ENCODE measurements around the gene FBRSL1. TPM values are rescaled to one million over a fixed set of nuclear protein-coding genes. Genes with fewer than 3 reads are reported as not detected.

FBRSL1 gene
- total and polyA plus RNA-seq, 9 of the 15 experiments (the other 6 are each of a cell fraction or from before 2014, with no cell fraction given), result 0.24 to 129 (median 7.3) TPM

DNA sequence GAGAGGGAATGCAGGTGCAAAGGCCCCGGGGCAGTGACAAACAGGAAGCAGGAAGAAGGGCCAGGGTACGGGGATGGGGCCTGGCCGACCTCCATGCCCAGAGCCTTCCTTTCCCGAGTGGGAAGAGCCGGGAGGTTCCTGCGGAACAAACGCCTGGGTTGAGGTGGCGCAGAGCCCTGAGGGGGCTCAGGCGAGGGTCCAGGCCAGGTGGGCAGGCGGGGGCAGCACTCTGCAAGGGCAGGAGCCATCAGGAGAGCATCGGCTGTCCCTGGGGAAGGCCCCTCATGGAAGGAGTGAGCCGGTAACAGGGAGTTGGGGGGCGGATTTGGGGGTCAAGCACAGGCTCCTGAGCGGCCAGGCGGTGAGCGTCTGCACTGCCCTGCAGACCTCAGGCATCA, 18.1 kb upstream of the FBRSL1 start (continued):
- TF ChIP-seq, protein P1, sequence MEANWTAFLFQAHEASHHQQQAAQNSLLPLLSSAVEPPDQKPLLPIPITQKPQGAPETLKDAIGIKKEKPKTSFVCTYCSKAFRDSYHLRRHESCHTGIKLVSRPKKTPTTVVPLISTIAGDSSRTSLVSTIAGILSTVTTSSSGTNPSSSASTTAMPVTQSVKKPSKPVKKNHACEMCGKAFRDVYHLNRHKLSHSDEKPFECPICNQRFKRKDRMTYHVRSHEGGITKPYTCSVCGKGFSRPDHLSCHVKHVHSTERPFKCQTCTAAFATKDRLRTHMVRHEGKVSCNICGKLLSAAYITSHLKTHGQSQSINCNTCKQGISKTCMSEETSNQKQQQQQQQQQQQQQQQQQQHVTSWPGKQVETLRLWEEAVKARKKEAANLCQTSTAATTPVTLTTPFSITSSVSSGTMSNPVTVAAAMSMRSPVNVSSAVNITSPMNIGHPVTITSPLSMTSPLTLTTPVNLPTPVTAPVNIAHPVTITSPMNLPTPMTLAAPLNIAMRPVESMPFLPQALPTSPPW (CRISPR knock-in tag; IDR thresholded peaks at IDR 0.05), result no peak
- TF ChIP-seq SRF (CRISPR knock-in tag; IDR thresholded peaks at IDR 0.05), result no peak
- TF ChIP-seq NFE2L1 (tag; IDR thresholded peaks at IDR 0.05; ENCODE audit: borderline replicate concordance, low read depth), result no peak
- TF ChIP-seq ZKSCAN3 (CRISPR knock-in tag; IDR thresholded peaks at IDR 0.05), result no peak

DNA sequence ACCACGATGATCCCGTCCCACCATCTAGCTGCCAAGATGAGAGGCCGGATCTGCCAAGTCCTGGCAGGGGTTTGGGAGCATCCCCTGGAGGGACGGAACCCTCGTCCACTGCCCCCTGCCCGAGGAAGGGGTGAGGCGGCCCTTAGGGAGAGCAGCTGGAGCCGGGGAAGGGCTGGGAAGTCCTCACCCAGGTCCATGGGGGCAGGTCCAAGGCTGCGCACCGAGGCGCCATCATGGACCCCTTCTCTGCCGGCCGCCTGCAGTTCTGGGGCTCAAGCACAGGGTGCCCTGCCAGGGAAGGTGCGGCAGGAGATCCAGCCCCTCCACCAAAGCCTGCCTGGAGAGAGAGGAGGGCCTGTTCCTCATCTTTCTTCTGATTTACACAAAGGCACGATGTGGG, 17.6 kb upstream of the FBRSL1 start:
- no peaks in the 10 kb centered on the region for H3K9me1 ChIP-seq (ENCODE audit: control insufficient read depth, insufficient read depth, low read length)
- H3K79me2 ChIP-seq (ENCODE audit: control insufficient read depth, insufficient read depth, low read length), result no peaks in the 10 kb centered on the region
- CTCF ChIA-PET (ENCODE audit: low intra/inter-chr PET ratio), result no interaction called here
- H3K27ac ChIP-seq (ENCODE audit: extremely low read depth, low read depth, low read length), result no peak overlapping the region
- WGBS (ENCODE audit: insufficient coverage, low coverage, missing lambda C conversion rate), result 60% methylated on average over 14 of the region's 15 CpGs
- POLR2A ChIA-PET, result interaction anchor here (0.6 kb wide), 1 partner anchor 723 kb away, joined by 3 read pairs; no protein-coding TSS in a partner anchor
- in situ Hi-C loops (cut with MboI), result no loop called here
- H3K4me2 ChIP-seq (ENCODE audit: insufficient read depth, low read length), result no peak overlapping the region
- H3K9me3 ChIP-seq (replicated peaks; ENCODE audit: control insufficient read depth, insufficient read depth, low read depth, low read length), result peaks cover 4% of the 10 kb centered on the region; the same call in 1 of the 2 replicates
- FAIRE-seq, result no peak
- no peaks in the 10 kb centered on the region for H3K27me3 ChIP-seq (ENCODE audit: control insufficient read depth in 2 of 2, insufficient read depth in 2 of 2, low read length in 2 of 2)
- H3K36me3 ChIP-seq (ENCODE audit: control insufficient read depth, insufficient read depth, low read length), result no peaks in the 10 kb centered on the region
- H3K4me3 ChIP-seq, result no peak overlapping the region
- no peak for ATAC-seq
- peaks cover 6 to 41% of the 10 kb centered on the region in 2 experiments; a peak in 3 of 5 replicates for H3K4me1 ChIP-seq (replicated peaks in 1 of 2; ENCODE audit: control insufficient read depth in 2 of 2, insufficient read depth in 2 of 2, low read length in 2 of 2)
- H4K20me1 ChIP-seq (replicated peaks; ENCODE audit: control insufficient read depth, insufficient read depth, low read length), result no peaks in the 10 kb centered on the region
- DNase-seq (ENCODE audit: extremely low read depth in 1 of 4, low spot score in 3 of 4), result no peak
- no peak overlapping the region for H3K9ac ChIP-seq (ENCODE audit: insufficient read depth in 1 of 2, low read depth in 2 of 2, low read length in 2 of 2)
- no peak overlapping the region for H2AFZ ChIP-seq (ENCODE audit: low read depth, low read length)
- intact Hi-C loops (cut with micrococcal nuclease), result no loop called here
- no TSS peak for BruUV-seq (replicated peaks)
- TF ChIP-seq ZFPM2 (CRISPR knock-in tag; IDR thresholded peaks at IDR 0.05), result no peak
- TF ChIP-seq, protein P2, sequence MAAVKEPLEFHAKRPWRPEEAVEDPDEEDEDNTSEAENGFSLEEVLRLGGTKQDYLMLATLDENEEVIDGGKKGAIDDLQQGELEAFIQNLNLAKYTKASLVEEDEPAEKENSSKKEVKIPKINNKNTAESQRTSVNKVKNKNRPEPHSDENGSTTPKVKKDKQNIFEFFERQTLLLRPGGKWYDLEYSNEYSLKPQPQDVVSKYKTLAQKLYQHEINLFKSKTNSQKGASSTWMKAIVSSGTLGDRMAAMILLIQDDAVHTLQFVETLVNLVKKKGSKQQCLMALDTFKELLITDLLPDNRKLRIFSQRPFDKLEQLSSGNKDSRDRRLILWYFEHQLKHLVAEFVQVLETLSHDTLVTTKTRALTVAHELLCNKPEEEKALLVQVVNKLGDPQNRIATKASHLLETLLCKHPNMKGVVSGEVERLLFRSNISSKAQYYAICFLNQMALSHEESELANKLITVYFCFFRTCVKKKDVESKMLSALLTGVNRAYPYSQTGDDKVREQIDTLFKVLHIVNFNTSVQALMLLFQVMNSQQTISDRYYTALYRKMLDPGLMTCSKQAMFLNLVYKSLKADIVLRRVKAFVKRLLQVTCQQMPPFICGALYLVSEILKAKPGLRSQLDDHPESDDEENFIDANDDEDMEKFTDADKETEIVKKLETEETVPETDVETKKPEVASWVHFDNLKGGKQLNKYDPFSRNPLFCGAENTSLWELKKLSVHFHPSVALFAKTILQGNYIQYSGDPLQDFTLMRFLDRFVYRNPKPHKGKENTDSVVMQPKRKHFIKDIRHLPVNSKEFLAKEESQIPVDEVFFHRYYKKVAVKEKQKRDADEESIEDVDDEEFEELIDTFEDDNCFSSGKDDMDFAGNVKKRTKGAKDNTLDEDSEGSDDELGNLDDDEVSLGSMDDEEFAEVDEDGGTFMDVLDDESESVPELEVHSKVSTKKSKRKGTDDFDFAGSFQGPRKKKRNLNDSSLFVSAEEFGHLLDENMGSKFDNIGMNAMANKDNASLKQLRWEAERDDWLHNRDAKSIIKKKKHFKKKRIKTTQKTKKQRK (IDR thresholded peaks at IDR 0.05; ENCODE audit: borderline replicate concordance, low read depth, low read length), result no peak
- TF ChIP-seq ZNF644 (tag; IDR thresholded peaks at IDR 0.05; ENCODE audit: low read depth), result no peak
- no peak for TF ChIP-seq NR1H2 (CRISPR knock-in tag; IDR thresholded peaks at IDR 0.05)
- TF ChIP-seq, protein P3, sequence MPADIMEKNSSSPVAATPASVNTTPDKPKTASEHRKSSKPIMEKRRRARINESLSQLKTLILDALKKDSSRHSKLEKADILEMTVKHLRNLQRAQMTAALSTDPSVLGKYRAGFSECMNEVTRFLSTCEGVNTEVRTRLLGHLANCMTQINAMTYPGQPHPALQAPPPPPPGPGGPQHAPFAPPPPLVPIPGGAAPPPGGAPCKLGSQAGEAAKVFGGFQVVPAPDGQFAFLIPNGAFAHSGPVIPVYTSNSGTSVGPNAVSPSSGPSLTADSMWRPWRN (IDR thresholded peaks at IDR 0.05; ENCODE audit: low read depth), result no peak
- no peak for TF ChIP-seq MTF1 (CRISPR knock-in tag; IDR thresholded peaks at IDR 0.05; ENCODE audit: borderline replicate concordance)
- TF ChIP-seq, protein P4, sequence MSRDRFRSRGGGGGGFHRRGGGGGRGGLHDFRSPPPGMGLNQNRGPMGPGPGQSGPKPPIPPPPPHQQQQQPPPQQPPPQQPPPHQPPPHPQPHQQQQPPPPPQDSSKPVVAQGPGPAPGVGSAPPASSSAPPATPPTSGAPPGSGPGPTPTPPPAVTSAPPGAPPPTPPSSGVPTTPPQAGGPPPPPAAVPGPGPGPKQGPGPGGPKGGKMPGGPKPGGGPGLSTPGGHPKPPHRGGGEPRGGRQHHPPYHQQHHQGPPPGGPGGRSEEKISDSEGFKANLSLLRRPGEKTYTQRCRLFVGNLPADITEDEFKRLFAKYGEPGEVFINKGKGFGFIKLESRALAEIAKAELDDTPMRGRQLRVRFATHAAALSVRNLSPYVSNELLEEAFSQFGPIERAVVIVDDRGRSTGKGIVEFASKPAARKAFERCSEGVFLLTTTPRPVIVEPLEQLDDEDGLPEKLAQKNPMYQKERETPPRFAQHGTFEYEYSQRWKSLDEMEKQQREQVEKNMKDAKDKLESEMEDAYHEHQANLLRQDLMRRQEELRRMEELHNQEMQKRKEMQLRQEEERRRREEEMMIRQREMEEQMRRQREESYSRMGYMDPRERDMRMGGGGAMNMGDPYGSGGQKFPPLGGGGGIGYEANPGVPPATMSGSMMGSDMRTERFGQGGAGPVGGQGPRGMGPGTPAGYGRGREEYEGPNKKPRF (IDR thresholded peaks at IDR 0.05; ENCODE audit: low read depth, low read length), result no peak
